ENCODE results near the gene COX10.

COX10 gene

GRCh38 chr17:14196377-14196997 lies 127.2 kb downstream of the COX10 start:
- TF ChIP-seq, protein P1, sequence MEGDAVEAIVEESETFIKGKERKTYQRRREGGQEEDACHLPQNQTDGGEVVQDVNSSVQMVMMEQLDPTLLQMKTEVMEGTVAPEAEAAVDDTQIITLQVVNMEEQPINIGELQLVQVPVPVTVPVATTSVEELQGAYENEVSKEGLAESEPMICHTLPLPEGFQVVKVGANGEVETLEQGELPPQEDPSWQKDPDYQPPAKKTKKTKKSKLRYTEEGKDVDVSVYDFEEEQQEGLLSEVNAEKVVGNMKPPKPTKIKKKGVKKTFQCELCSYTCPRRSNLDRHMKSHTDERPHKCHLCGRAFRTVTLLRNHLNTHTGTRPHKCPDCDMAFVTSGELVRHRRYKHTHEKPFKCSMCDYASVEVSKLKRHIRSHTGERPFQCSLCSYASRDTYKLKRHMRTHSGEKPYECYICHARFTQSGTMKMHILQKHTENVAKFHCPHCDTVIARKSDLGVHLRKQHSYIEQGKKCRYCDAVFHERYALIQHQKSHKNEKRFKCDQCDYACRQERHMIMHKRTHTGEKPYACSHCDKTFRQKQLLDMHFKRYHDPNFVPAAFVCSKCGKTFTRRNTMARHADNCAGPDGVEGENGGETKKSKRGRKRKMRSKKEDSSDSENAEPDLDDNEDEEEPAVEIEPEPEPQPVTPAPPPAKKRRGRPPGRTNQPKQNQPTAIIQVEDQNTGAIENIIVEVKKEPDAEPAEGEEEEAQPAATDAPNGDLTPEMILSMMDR (IDR thresholded peaks at IDR 0.05; ENCODE audit: control extremely low read depth, extremely low read depth, low read depth, missing control alignments): no peak
- ChIA-PET CTCF (no interaction called here), POLR2A (no interaction called here)
- no peak for DNase-seq (ENCODE audit: extremely low spot score)

DNA sequence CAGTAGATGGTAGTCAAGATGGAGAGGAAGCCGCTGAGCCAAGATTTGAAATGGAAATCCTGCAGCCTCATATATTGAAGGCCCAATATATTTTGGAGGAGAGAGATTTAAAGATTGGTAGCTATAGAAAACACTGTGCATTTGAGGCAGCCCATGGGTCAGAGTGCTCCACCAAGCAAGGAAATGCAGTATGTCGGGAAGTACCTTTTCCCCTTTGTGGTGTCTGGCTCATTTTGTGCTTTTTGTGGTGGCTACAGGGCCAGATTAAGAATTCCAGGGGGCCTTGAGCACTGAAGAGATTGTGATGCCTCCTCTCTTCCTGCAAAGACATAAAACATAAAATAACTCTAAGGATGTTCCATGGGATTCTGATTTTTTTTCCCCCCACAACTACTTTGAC lies 127.8 kb downstream of the COX10 start:
- DNase-seq (ENCODE audit: extremely low spot score): no peak
- POLR2A ChIA-PET: no interaction called here
- CTCF ChIA-PET: interaction anchor here (0.9 kb wide), 1 partner anchor 10 kb away, joined by 3 read pairs; no protein-coding TSS in a partner anchor
- TF ChIP-seq, protein P1 (IDR thresholded peaks at IDR 0.05; ENCODE audit: control extremely low read depth, extremely low read depth, low read depth, missing control alignments): no peak

DNA sequence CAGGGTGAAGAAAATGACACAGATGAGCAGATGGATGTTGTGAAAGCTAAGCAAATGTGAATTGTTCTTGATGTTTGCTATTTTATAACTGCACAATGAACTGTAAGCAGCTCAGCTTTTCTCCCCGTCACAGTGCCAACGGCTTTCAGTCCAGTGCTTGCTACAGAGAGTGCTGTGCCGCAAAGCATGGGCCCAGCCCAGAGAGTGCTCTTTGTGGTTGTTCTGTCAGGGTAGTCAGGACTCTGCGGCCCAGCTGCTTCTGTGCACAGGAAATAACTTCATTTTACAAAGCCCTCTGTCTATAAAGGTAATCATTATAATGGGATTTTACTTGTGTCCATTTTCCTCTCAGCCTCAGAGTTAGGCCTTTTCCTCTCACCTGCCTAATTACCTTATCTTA lies 128.3 kb downstream of the COX10 start:
- ChIA-PET CTCF (interaction anchor here (0.9 kb wide), 1 partner anchor 9 kb away, joined by 3 read pairs; no protein-coding TSS in a partner anchor), POLR2A (no interaction called here)
- DNase-seq (ENCODE audit: extremely low spot score): no peak
- TF ChIP-seq, protein P1 (IDR thresholded peaks at IDR 0.05; ENCODE audit: control extremely low read depth, extremely low read depth, low read depth, missing control alignments): no peak

DNA sequence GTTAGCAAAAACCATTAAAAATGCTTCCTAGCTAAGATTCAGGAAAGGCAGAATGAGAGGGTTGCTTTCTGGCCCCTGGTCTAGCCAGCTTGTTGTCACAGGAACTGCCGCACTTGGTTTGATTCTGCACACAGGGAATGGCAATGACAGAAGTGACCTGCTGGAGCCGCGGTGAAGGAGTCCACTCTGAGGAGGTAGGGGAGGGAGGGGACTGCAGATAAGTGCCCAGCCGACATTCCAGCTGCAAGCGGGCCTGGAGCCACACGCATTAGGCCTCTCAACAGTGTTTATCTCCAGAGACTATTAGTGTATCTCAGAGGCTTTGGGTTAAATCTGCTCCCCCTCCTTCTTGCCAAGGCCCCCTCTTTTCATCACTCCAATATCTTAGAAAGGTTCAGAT lies 128.7 kb downstream of the COX10 start:
- POLR2A ChIA-PET: no interaction called here
- CTCF ChIA-PET: interaction anchor here (0.9 kb wide), 1 partner anchor 9 kb away, joined by 3 read pairs; no protein-coding TSS in a partner anchor
- TF ChIP-seq, protein P1 (IDR thresholded peaks at IDR 0.05; ENCODE audit: control extremely low read depth, extremely low read depth, low read depth, missing control alignments): no peak
- no peak for DNase-seq (ENCODE audit: extremely low spot score)

DNA sequence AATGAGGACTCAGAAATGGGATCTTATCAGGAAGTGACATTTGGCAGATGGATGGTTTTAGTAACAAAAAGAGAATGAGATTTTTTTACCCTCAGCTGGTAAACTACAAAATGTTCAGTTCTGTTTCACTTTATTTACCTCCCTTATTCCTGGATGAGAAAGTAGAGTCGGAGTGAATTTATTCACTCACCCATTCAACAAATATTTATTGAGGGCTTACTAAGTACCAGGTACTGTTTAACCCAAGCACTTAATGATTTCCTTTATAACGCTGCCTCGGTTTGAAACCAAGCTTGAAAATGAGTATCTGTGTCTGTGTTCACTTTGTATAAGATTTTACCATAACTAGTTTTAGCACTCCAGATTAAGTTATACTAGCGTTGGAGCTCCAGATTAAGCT lies 129.3 kb downstream of the COX10 start:
- no peak for DNase-seq (ENCODE audit: extremely low spot score)
- ChIA-PET CTCF (interaction anchor here (1.0 to 1.9 kb wide), 2 partner anchors 10 to 728 kb away, joined by 3 to 4 read pairs; no protein-coding TSS in a partner anchor), POLR2A (no interaction called here)
- TF ChIP-seq, protein P1 (IDR thresholded peaks at IDR 0.05; ENCODE audit: control extremely low read depth, extremely low read depth, low read depth, missing control alignments): no peak

- ChIA-PET CTCF (interaction anchor here (1.0 to 1.9 kb wide), 3 partner anchors 9 to 727 kb away, joined by 3 to 4 read pairs (median 4); no protein-coding TSS in a partner anchor), POLR2A (no interaction called here)
- no peak for DNase-seq (ENCODE audit: extremely low spot score)
- TF ChIP-seq, protein P1 (IDR thresholded peaks at IDR 0.05; ENCODE audit: control extremely low read depth, extremely low read depth, low read depth, missing control alignments): no peak
Measured at GRCh38 chr17:14199601-14200000, 130.3 kb downstream of the COX10 start.
